ENCODE data around the gene CDADC1. TPM values are rescaled to one million over a fixed set of nuclear protein-coding genes. Genes with fewer than 3 reads are reported as not detected.

The CDADC1 gene
- total RNA-seq, 2 experiments from 2014 or later = 9.1 to 11.3 TPM

GRCh38 chr13:49213539-49213938 lies 34.2 kb upstream of the CDADC1 start:
- Histone ChIP-seq H3K9me3 (ENCODE audit: control insufficient read depth in 1 of 2, insufficient read depth in 1 of 2, low read length in 2 of 2) (peaks cover 0 to under 1% of the 10 kb centered on the region in 2 experiments), H3K27me3 (ENCODE audit: control insufficient read depth in 1 of 2, insufficient read depth in 2 of 2, low read length in 2 of 2) (peaks cover 9 to 10% of the 10 kb centered on the region in 2 experiments), H3K4me1 (ENCODE audit: insufficient read depth, low read length) (peaks cover 10% of the 10 kb centered on the region), H3K27ac (ENCODE audit: low read depth in 1 of 2, low read length in 2 of 2) (no peak overlapping the region), H3K36me3 (ENCODE audit: insufficient read depth, low read length) (peaks cover 1% of the 10 kb centered on the region), H3K4me3 (ENCODE audit: low read length) (no peak overlapping the region)
- Mint-ChIP-seq H3K9me3 (no peaks in the 10 kb centered on the region), H3K27ac (no peak overlapping the region), H3K4me3 (no peak overlapping the region), H3K36me3 (ENCODE audit: low read depth) (peaks cover 8% of the 10 kb centered on the region), H3K4me1 (ENCODE audit: low read depth) (peaks cover 12% of the 10 kb centered on the region), H3K27me3 (peaks cover 30% of the 10 kb centered on the region)
- no peak for ATAC-seq (ENCODE audit: poor library complexity)
- intact Hi-C loops (cut with DNase I, micrococcal nuclease) = no loop called here
- ChIA-PET CTCF (no interaction called here), POLR2A (no interaction called here)
- no peak for TF ChIP-seq CTCF (IDR thresholded peaks at IDR 0.05)
- no peak for DNase-seq

- POLR2A ChIA-PET = interaction anchor here (0.6 to 1.0 kb wide), 3 partner anchors 8 to 67 kb away, joined by 3 read pairs; no protein-coding TSS in a partner anchor
- peaks cover 12% of the 10 kb centered on the region for H3K4me1 Mint-ChIP-seq (ENCODE audit: low read depth)
- peaks cover 15 to 17% of the 10 kb centered on the region in 2 experiments for H3K27me3 ChIP-seq (ENCODE audit: control insufficient read depth in 1 of 2, insufficient read depth in 2 of 2, low read length in 2 of 2)
- no peak overlapping the region for H3K4me3 ChIP-seq (ENCODE audit: low read length)
- H3K4me1 ChIP-seq (ENCODE audit: insufficient read depth, low read length) = peaks cover 10% of the 10 kb centered on the region
- peaks cover 0 to 3% of the 10 kb centered on the region in 2 experiments for H3K9me3 ChIP-seq (ENCODE audit: control insufficient read depth in 1 of 2, insufficient read depth in 1 of 2, low read length in 2 of 2)
- intact Hi-C loops (cut with DNase I, micrococcal nuclease) = loop anchor here in 1 of 2 experiments (2.0 kb wide), 1 partner anchor 67 kb away; no protein-coding TSS in a partner anchor
- no peak overlapping the region for H3K4me3 Mint-ChIP-seq
- peaks cover 8% of the 10 kb centered on the region for H3K36me3 Mint-ChIP-seq (ENCODE audit: low read depth)
- DNase-seq (no peak), ATAC-seq (ENCODE audit: poor library complexity) (no peak)
- H3K9me3 Mint-ChIP-seq = no peaks in the 10 kb centered on the region
- H3K27me3 Mint-ChIP-seq = peaks cover 37% of the 10 kb centered on the region
- no peaks in the 10 kb centered on the region for H3K36me3 ChIP-seq (ENCODE audit: insufficient read depth, low read length)
- no peak overlapping the region for H3K27ac Mint-ChIP-seq
- H3K27ac ChIP-seq (ENCODE audit: low read depth in 1 of 2, low read length in 2 of 2) = no peak overlapping the region
- no peak for TF ChIP-seq CTCF (IDR thresholded peaks at IDR 0.05)
- CTCF ChIA-PET = interaction anchor here (1.1 kb wide), 1 partner anchor 393 kb away, joined by 5 read pairs; no protein-coding TSS in a partner anchor
Measured at GRCh38 chr13:49213997-49214916, 33.5 kb upstream of the CDADC1 start.

- ATAC-seq (ENCODE audit: poor library complexity) (peak; percentile 89), DNase-seq (peak in 12 of 14 experiments; percentile 16 to 74 (median 36))
- H3K4me1 ChIP-seq (ENCODE audit: insufficient read depth, low read length) = peaks cover 15% of the 10 kb centered on the region
- ChIA-PET POLR2A (interaction anchor here (0.6 to 1.0 kb wide), 3 partner anchors 9 to 682 kb away, joined by 3 read pairs; partner anchors contain the start of gene RCBTB2), CTCF (interaction anchor here (1.1 to 1.3 kb wide), 2 partner anchors 10 to 392 kb away, joined by 3 to 5 read pairs; no protein-coding TSS in a partner anchor)
- peaks cover 22 to 24% of the 10 kb centered on the region in 2 experiments for H3K27me3 ChIP-seq (ENCODE audit: control insufficient read depth in 1 of 2, insufficient read depth in 2 of 2, low read length in 2 of 2)
- H3K9me3 ChIP-seq (ENCODE audit: control insufficient read depth in 1 of 2, insufficient read depth in 1 of 2, low read length in 2 of 2) = peaks cover 0 to 3% of the 10 kb centered on the region in 2 experiments
- H3K4me3 ChIP-seq (ENCODE audit: low read length) = no peak overlapping the region
- no peaks in the 10 kb centered on the region for H3K36me3 ChIP-seq (ENCODE audit: insufficient read depth, low read length)
- peaks cover 15% of the 10 kb centered on the region for H3K4me1 Mint-ChIP-seq (ENCODE audit: low read depth)
- intact Hi-C loops (cut with DNase I, micrococcal nuclease) = loop anchor here in 1 of 2 experiments (2.0 kb wide), 1 partner anchor 66 kb away; no protein-coding TSS in a partner anchor
- TF ChIP-seq CTCF (IDR thresholded peaks at IDR 0.05) = peak; percentile 23
- no peak overlapping the region for H3K27ac Mint-ChIP-seq
- peaks cover 43% of the 10 kb centered on the region for H3K27me3 Mint-ChIP-seq
- no peak overlapping the region for H3K27ac ChIP-seq (ENCODE audit: low read depth in 1 of 2, low read length in 2 of 2)
- H3K4me3 Mint-ChIP-seq = no peak overlapping the region
- no peaks in the 10 kb centered on the region for H3K9me3 Mint-ChIP-seq
- H3K36me3 Mint-ChIP-seq (ENCODE audit: low read depth) = peaks cover 8% of the 10 kb centered on the region
Measured at GRCh38 chr13:49214917-49215376, 32.8 kb upstream of the CDADC1 start.

Data from CD4-positive, alpha-beta T cell (primary cell).